ENCODE results near the gene MAT2B. TPM values are rescaled to one million over a fixed set of nuclear protein-coding genes. Genes with fewer than 3 reads are reported as not detected.

MAT2B gene
- total RNA-seq, 1 experiment from 2014 or later: 66.2 TPM

GRCh38 chr5:163506726-163507125 is 1.3 kb downstream of the MAT2B start:
- H2AFZ ChIP-seq: peak overlapping the region; percentile 77; the same call in 1 of the 2 replicates
- H3K27ac ChIP-seq: peak overlapping the region; percentile 72
- 0 out of 2 replicates have a peak, but pooled peaks cover 18% of the 10 kb centered on the region for H4K20me1 ChIP-seq (ENCODE audit: insufficient read depth)
- ChIA-PET CTCF (interaction anchor here (0.6 kb wide), 1 partner anchor 15 kb away, joined by 3 read pairs; no protein-coding TSS in a partner anchor), POLR2A (ENCODE audit: unreplicated experiment) (no interaction called here)
- TF ChIP-seq CTCF (conservative IDR thresholded peaks at IDR 0.05) (no peak), EZH2 (IDR thresholded peaks at IDR 0.05; ENCODE audit: low read depth) (no peak)
- peak overlapping the region; percentile 92 for H3K4me3 ChIP-seq
- intact Hi-C loops (cut with micrococcal nuclease; ENCODE audit: unreplicated experiment): no loop called here
- H3F3A ChIP-seq (ENCODE audit: insufficient read depth, low read depth): peaks cover 22% of the 10 kb centered on the region
- H3K4me1 ChIP-seq (replicated peaks; ENCODE audit: insufficient read depth): peaks cover 29% of the 10 kb centered on the region
- H3K36me3 ChIP-seq (ENCODE audit: low read depth): 0 out of 2 replicates have a peak, but pooled peaks cover under 1% of the 10 kb centered on the region
- H3K79me2 ChIP-seq (ENCODE audit: low read depth): peaks cover 57% of the 10 kb centered on the region
- H3K27me3 ChIP-seq (ENCODE audit: insufficient read depth, low read depth): no peaks in the 10 kb centered on the region
- no TSS peak for BruUV-seq (replicated peaks)
- no peaks in the 10 kb centered on the region for H3K9me2 ChIP-seq (ENCODE audit: insufficient read depth)
- no peaks in the 10 kb centered on the region for H3K9me3 ChIP-seq (ENCODE audit: insufficient read depth, low read depth)
- DNase-seq: no peak
- H3K4me2 ChIP-seq: peak overlapping the region; percentile 98

- H3K27me3 ChIP-seq (ENCODE audit: insufficient read depth, low read depth): no peaks in the 10 kb centered on the region
- peaks cover 13% of the 10 kb centered on the region; the same call in 1 of the 2 replicates for H3K4me1 ChIP-seq (replicated peaks; ENCODE audit: insufficient read depth)
- POLR2A ChIA-PET (ENCODE audit: unreplicated experiment): no interaction called here
- no peak overlapping the region for H3K27ac ChIP-seq
- H3K4me3 ChIP-seq: no peak overlapping the region
- BruUV-seq (replicated peaks): no TSS peak
- no peaks in the 10 kb centered on the region for H3K9me3 ChIP-seq (ENCODE audit: insufficient read depth, low read depth)
- intact Hi-C loops (cut with micrococcal nuclease; ENCODE audit: unreplicated experiment): no loop called here
- no peak for TF ChIP-seq EZH2 (IDR thresholded peaks at IDR 0.05; ENCODE audit: low read depth)
- TF ChIP-seq CTCF (conservative IDR thresholded peaks at IDR 0.05): no peak
- H3K9me2 ChIP-seq (ENCODE audit: insufficient read depth): no peaks in the 10 kb centered on the region
- H3K4me2 ChIP-seq: no peak overlapping the region
- H3K79me2 ChIP-seq (ENCODE audit: low read depth): peaks cover 66% of the 10 kb centered on the region
- H3K36me3 ChIP-seq (ENCODE audit: low read depth): peaks cover 9% of the 10 kb centered on the region; the same call in 1 of the 2 replicates
- H3F3A ChIP-seq (ENCODE audit: insufficient read depth, low read depth): peaks cover 10% of the 10 kb centered on the region
- 0 out of 2 replicates have a peak, but pooled peaks cover 18% of the 10 kb centered on the region for H4K20me1 ChIP-seq (ENCODE audit: insufficient read depth)
- CTCF ChIA-PET: no interaction called here
- no peak for DNase-seq
- no peak overlapping the region for H2AFZ ChIP-seq
Measured at GRCh38 chr5:163508753-163509152, 3.3 kb downstream of the MAT2B start.

- no peak for DNase-seq
- CTCF ChIA-PET: no interaction called here
- Histone ChIP-seq H3K9me3 (ENCODE audit: insufficient read depth, low read depth) (no peaks in the 10 kb centered on the region), H3K4me3 (no peak overlapping the region), H4K20me1 (ENCODE audit: insufficient read depth) (0 out of 2 replicates have a peak, but pooled peaks cover 18% of the 10 kb centered on the region), H3K36me3 (ENCODE audit: low read depth) (peaks cover 13% of the 10 kb centered on the region; the same call in 1 of the 2 replicates), H3F3A (ENCODE audit: insufficient read depth, low read depth) (peaks cover 6% of the 10 kb centered on the region), H3K4me1 (replicated peaks; ENCODE audit: insufficient read depth) (peaks cover 9% of the 10 kb centered on the region; the same call in 1 of the 2 replicates), H3K27me3 (ENCODE audit: insufficient read depth, low read depth) (no peaks in the 10 kb centered on the region), H3K4me2 (no peak overlapping the region), H3K9me2 (ENCODE audit: insufficient read depth) (no peaks in the 10 kb centered on the region), H3K27ac (no peak overlapping the region), H2AFZ (no peak overlapping the region), H3K79me2 (ENCODE audit: low read depth) (peaks cover 66% of the 10 kb centered on the region)
- TF ChIP-seq EZH2 (IDR thresholded peaks at IDR 0.05; ENCODE audit: low read depth) (no peak), CTCF (conservative IDR thresholded peaks at IDR 0.05) (no peak)
- POLR2A ChIA-PET (ENCODE audit: unreplicated experiment): interaction anchor here (0.7 kb wide), 1 partner anchor 61 kb away, joined by 4 read pairs; no protein-coding TSS in a partner anchor
- no TSS peak for BruUV-seq (replicated peaks)
- intact Hi-C loops (cut with micrococcal nuclease; ENCODE audit: unreplicated experiment): no loop called here
Measured at GRCh38 chr5:163509291-163509951, 4.0 kb downstream of the MAT2B start.

Measured in PC-9 (cell line).